ENCODE data around the gene PPME1. TPM values are rescaled to one million over a fixed set of nuclear protein-coding genes. Genes with fewer than 3 reads are reported as not detected.

The PPME1 gene
- total and polyA plus RNA-seq, 9 of the 15 experiments (the other 6 are each of a cell fraction or from before 2014, with no cell fraction given), result 9.8 to 81.7 (median 37.6) TPM

GRCh38 chr11:74182635-74183034, 11.5 kb downstream of the PPME1 start:
- FAIRE-seq (no peak), ATAC-seq (no peak), DNase-seq (ENCODE audit: extremely low read depth in 1 of 4, low spot score in 3 of 4) (no peak)
- no TSS peak for BruUV-seq (replicated peaks)
- Histone ChIP-seq H4K20me1 (replicated peaks; ENCODE audit: control insufficient read depth, insufficient read depth, low read length) (no peaks in the 10 kb centered on the region), H3K4me3 (no peak overlapping the region), H3K79me2 (ENCODE audit: control insufficient read depth, insufficient read depth, low read length) (peaks cover 91% of the 10 kb centered on the region), H3K27me3 (ENCODE audit: control insufficient read depth in 2 of 2, insufficient read depth in 2 of 2, low read length in 2 of 2) (no peaks in the 10 kb centered on the region), H3K27ac (ENCODE audit: extremely low read depth, low read depth, low read length) (no peak overlapping the region), H3K9me1 (ENCODE audit: control insufficient read depth, insufficient read depth, low read length) (no peaks in the 10 kb centered on the region), H3K4me2 (ENCODE audit: insufficient read depth, low read length) (no peak overlapping the region), H3K36me3 (ENCODE audit: control insufficient read depth, insufficient read depth, low read length) (peaks cover 41% of the 10 kb centered on the region), H3K9ac (ENCODE audit: insufficient read depth in 1 of 2, low read depth in 2 of 2, low read length in 2 of 2) (no peak overlapping the region), H3K9me3 (replicated peaks; ENCODE audit: control insufficient read depth, insufficient read depth, low read depth, low read length) (no peaks in the 10 kb centered on the region), H3K4me1 (replicated peaks in 1 of 2; ENCODE audit: control insufficient read depth in 2 of 2, insufficient read depth in 2 of 2, low read length in 2 of 2) (peaks cover 0 to 12% of the 10 kb centered on the region in 2 experiments; a peak in 3 of 5 replicates), H2AFZ (ENCODE audit: low read depth, low read length) (no peak overlapping the region)
- intact Hi-C loops (cut with micrococcal nuclease) (no loop called here), in situ Hi-C loops (cut with MboI) (no loop called here)
- no peak for TF ChIP-seq VEZF1 (CRISPR knock-in tag; IDR thresholded peaks at IDR 0.05)
- CTCF ChIA-PET (ENCODE audit: low intra/inter-chr PET ratio), result no interaction called here
- POLR2A ChIA-PET, result interaction anchor here (0.7 kb wide), 1 partner anchor 64 kb away, joined by 3 read pairs; no protein-coding TSS in a partner anchor
- 82% methylated on average over 3 of the region's 4 CpGs for WGBS (ENCODE audit: insufficient coverage, low coverage, missing lambda C conversion rate)

GRCh38 chr11:74185285-74185684, 14.2 kb downstream of the PPME1 start:
- TF ChIP-seq FOSL1 (tag; conservative IDR thresholded peaks at IDR 0.05) (no peak), MAFG (tag; conservative IDR thresholded peaks at IDR 0.05) (peak; percentile 22; the same call in 1 of the 2 replicates), ZNF140 (CRISPR knock-in tag; IDR thresholded peaks at IDR 0.05) (no peak), BRD9 (IDR thresholded peaks at IDR 0.05; ENCODE audit: low read depth, partially characterized antibody) (no peak), ESRRA (IDR thresholded peaks at IDR 0.05; ENCODE audit: borderline replicate concordance, low read depth) (no peak), ELF2 (CRISPR knock-in tag; IDR thresholded peaks at IDR 0.05) (no peak)
- 68% methylated on average over 5 of the region's 5 CpGs for WGBS (ENCODE audit: insufficient coverage, low coverage, missing lambda C conversion rate)
- H3K27ac ChIP-seq (ENCODE audit: extremely low read depth, low read depth, low read length), result no peak overlapping the region
- no peaks in the 10 kb centered on the region for H4K20me1 ChIP-seq (replicated peaks; ENCODE audit: control insufficient read depth, insufficient read depth, low read length)
- peaks cover 0 to 9% of the 10 kb centered on the region in 2 experiments; a peak in 2 of 5 replicates for H3K4me1 ChIP-seq (replicated peaks in 1 of 2; ENCODE audit: control insufficient read depth in 2 of 2, insufficient read depth in 2 of 2, low read length in 2 of 2)
- no peak overlapping the region for H2AFZ ChIP-seq (ENCODE audit: low read depth, low read length)
- ATAC-seq (no peak), DNase-seq (ENCODE audit: extremely low read depth in 1 of 4, low spot score in 3 of 4) (no peak), FAIRE-seq (no peak)
- ChIA-PET CTCF (ENCODE audit: low intra/inter-chr PET ratio) (interaction anchor here (0.7 kb wide), 1 partner anchor 120 kb away, joined by 3 read pairs; no protein-coding TSS in a partner anchor), POLR2A (interaction anchor here (1.5 to 4.0 kb wide), 2 partner anchors 10 kb away, joined by 3 to 32 read pairs; no protein-coding TSS in a partner anchor)
- no peaks in the 10 kb centered on the region for H3K9me1 ChIP-seq (ENCODE audit: control insufficient read depth, insufficient read depth, low read length)
- peaks cover 39% of the 10 kb centered on the region; the same call in 2 of the 3 replicates for H3K36me3 ChIP-seq (ENCODE audit: control insufficient read depth, insufficient read depth, low read length)
- H3K9ac ChIP-seq (ENCODE audit: insufficient read depth in 1 of 2, low read depth in 2 of 2, low read length in 2 of 2), result no peak overlapping the region
- in situ Hi-C loops (cut with MboI) (no loop called here), intact Hi-C loops (cut with micrococcal nuclease) (no loop called here)
- BruUV-seq (replicated peaks), result no TSS peak
- no peak overlapping the region for H3K4me2 ChIP-seq (ENCODE audit: insufficient read depth, low read length)
- peaks cover 83% of the 10 kb centered on the region for H3K79me2 ChIP-seq (ENCODE audit: control insufficient read depth, insufficient read depth, low read length)
- H3K4me3 ChIP-seq, result no peak overlapping the region
- H3K9me3 ChIP-seq (replicated peaks; ENCODE audit: control insufficient read depth, insufficient read depth, low read depth, low read length), result no peaks in the 10 kb centered on the region
- no peaks in the 10 kb centered on the region for H3K27me3 ChIP-seq (ENCODE audit: control insufficient read depth in 2 of 2, insufficient read depth in 2 of 2, low read length in 2 of 2)
